Measurements from ENCODE around the gene TOR4A.
"Not testable (repeated sequence)": the region's sequence is repeated elsewhere in the genome, so short reads cannot be mapped to it uniquely, and the experiment has no call there.

The TOR4A gene

GRCh38 chr9:137252555-137253506 is 24.7 kb upstream of the TOR4A start:
- DNase-seq (ENCODE audit: low spot score): no peak

- DNase-seq (ENCODE audit: low spot score): no peak
Observed at GRCh38 chr9:137253717-137254623, 23.6 kb upstream of the TOR4A start.

- peak; percentile 89 for DNase-seq (ENCODE audit: low spot score)
Observed at GRCh38 chr9:137254624-137255447, 22.7 kb upstream of the TOR4A start, which contains the start of gene NELFB. Gene NELFB, plus strand, starts transcription at chr9:137255327.

GRCh38 chr9:137255448-137256114 is 21.9 kb upstream of the TOR4A start:
- DNase-seq (ENCODE audit: low spot score): no peak

- DNase-seq (ENCODE audit: low spot score): no peak
Observed at GRCh38 chr9:137256362-137256761, 21.2 kb upstream of the TOR4A start.

- DNase-seq (ENCODE audit: low spot score): no peak
Observed at GRCh38 chr9:137256856-137257255, 20.7 kb upstream of the TOR4A start.

- DNase-seq (ENCODE audit: low spot score): not testable (repeated sequence)
Observed at GRCh38 chr9:137262173-137262908, 15.2 kb upstream of the TOR4A start.

GRCh38 chr9:137262909-137263285 is 14.6 kb upstream of the TOR4A start:
- no peak for DNase-seq (ENCODE audit: low spot score)

- no peak for DNase-seq (ENCODE audit: low spot score)
Observed at GRCh38 chr9:137263506-137263905, 14.0 kb upstream of the TOR4A start.

- DNase-seq (ENCODE audit: low spot score): no peak
Observed at GRCh38 chr9:137264067-137264466, 13.5 kb upstream of the TOR4A start.

GRCh38 chr9:137265496-137266161 is 11.9 kb upstream of the TOR4A start:
- DNase-seq (ENCODE audit: low spot score): no peak

GRCh38 chr9:137266162-137266527 is 11.4 kb upstream of the TOR4A start:
- no peak for DNase-seq (ENCODE audit: low spot score)

GRCh38 chr9:137266585-137267453 is 10.7 kb upstream of the TOR4A start:
- DNase-seq (ENCODE audit: low spot score): no peak

GRCh38 chr9:137267933-137268355 is 9.6 kb upstream of the TOR4A start:
- DNase-seq (ENCODE audit: low spot score): no peak

GRCh38 chr9:137268538-137269201 is 8.9 kb upstream of the TOR4A start:
- DNase-seq (ENCODE audit: low spot score): no peak

GRCh38 chr9:137269231-137269772 is 8.2 kb upstream of the TOR4A start:
- DNase-seq (ENCODE audit: low spot score): no peak

- no peak for DNase-seq (ENCODE audit: low spot score)
Observed at GRCh38 chr9:137270929-137271695, 6.4 kb upstream of the TOR4A start.

All from Ammon's horn (tissue), 1 donor.